Gastroesophageal sphincter (tissue), 4 donors: ENCODE results near the gene ZNF287. TPM values are rescaled to one million over a fixed set of nuclear protein-coding genes. Genes with fewer than 3 reads are reported as not detected.
A peak's percentile ranks its signal among the peaks of the same experiment; 100 is the strongest.

Experiments
- ATAC-seq: fragments of 150-250 bp; one replicate; pipeline ENCODE4 v1.9.1; 2016; ENCODE audit warnings: mild to moderate bottlenecking, moderate library complexity
- H3K27ac ChIP-seq, 4 donors: fragments of 200-600 bp; sonication (generic) in 3 of 4; 1 replicate in 3 of 4; 2 replicates in 1 of 4; pipeline ENCODE4 v1.5.1; 2016 to 2019
- H3K27me3 ChIP-seq: fragments of 200-600 bp; sonication (generic); one replicate; pipeline ENCODE4 v1.5.1; 2019
- H3K36me3 ChIP-seq, 2 donors: fragments of 200-600 bp; sonication (generic); one replicate each; pipeline ENCODE4 v1.5.1; 2019; ENCODE audit warnings: control low read depth in 1 of 2
- H3K4me1 ChIP-seq, 3 donors: fragments of 200-600 bp; sonication (generic); 1 replicate in 2 of 3; 2 replicates in 1 of 3; pipeline ENCODE4 v1.5.1; 2016 to 2019; ENCODE audit warnings: control low read depth in 2 of 3
- H3K4me3 ChIP-seq, 2 donors: fragments of 200-600 bp; sonication (generic); one replicate each; pipeline ENCODE4 v1.5.1; 2019; ENCODE audit warnings: mild to moderate bottlenecking in 1 of 2, moderate library complexity in 1 of 2
- H3K9me3 ChIP-seq, 3 donors: fragments of 200-600 bp; sonication (generic); one replicate each; pipeline ENCODE4 v1.5.1; 2017 to 2019; ENCODE audit warnings: control low read depth in 2 of 3
- CTCF ChIP-seq, 4 experiments: fragments of 200-600 bp in 2 of 4; fragments of 450-650 bp in 2 of 4; sonication (generic) in 1 of 4; IDR thresholded peaks; one replicate each; pipeline ENCODE4 v1.5.1; 2017 to 2019; ENCODE audit warnings: antibody characterized with exemption in 4 of 4, mild to moderate bottlenecking in 2 of 4, moderate library complexity in 2 of 4
- EP300 ChIP-seq: sonication (generic); formaldehyde crosslinking; IDR thresholded peaks from one replicate; pipeline ENCODE4 v1.6.1; 2017; ENCODE audit warnings: antibody characterized with exemption, mild to moderate bottlenecking
- POLR2A ChIP-seq, 2 donors: fragments of 450-650 bp; IDR thresholded peaks; one replicate each; pipeline ENCODE4 v1.6.1; 2017; ENCODE audit warnings: antibody characterized with exemption in 2 of 2, mild to moderate bottlenecking in 2 of 2, moderate library complexity in 1 of 2
- POLR2AphosphoS5 ChIP-seq: sonication (generic); formaldehyde crosslinking; IDR thresholded peaks from one replicate; pipeline ENCODE4 v1.6.1; 2017; ENCODE audit warnings: antibody characterized with exemption
- WGBS, 2 donors: methylation state at CpG; one replicate each; pipeline ENCODE4 v1.1.5; 2018; ENCODE audit warnings: low coverage in 1 of 2; 5-methylcytosine and 5-hydroxymethylcytosine counted together
- total RNA-seq, 4 donors: library from RNA; depleted of rRNA; stranded (reverse); fragments of >200 nt; gene quantifications; one replicate each; pipeline ENCODE4 v1.1.0, GENCODE V29; 2016

The ZNF287 gene
- total RNA-seq, 4 donors from 2014 or later, result 6.7 to 11.9 (median 9.3) TPM

DNA sequence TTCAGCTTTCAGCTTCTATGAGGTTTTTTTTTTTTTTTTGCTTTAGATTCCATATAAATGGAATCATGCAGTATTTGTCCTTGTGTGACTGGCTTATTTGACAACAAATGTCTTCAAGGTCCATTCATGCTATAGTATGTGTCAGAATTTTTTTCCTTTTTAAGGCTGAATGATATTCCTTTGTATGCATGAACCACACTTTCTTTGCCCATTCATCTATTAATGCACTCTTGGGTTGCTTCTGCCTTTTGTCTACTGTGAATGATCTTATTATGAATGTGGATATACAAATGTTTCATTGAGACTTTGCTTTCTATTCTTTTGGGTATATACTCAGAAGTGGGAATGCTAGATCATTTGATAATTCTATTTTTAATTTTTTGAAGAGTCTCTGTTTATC, 50.0 kb downstream of the ZNF287 start:
- no peak for TF ChIP-seq POLR2A (IDR thresholded peaks at IDR 0.05)
- no peak for TF ChIP-seq POLR2AphosphoS5
- TF ChIP-seq EP300, result no peak
- TF ChIP-seq CTCF (IDR thresholded peaks at IDR 0.05), result no peak
- ATAC-seq, result no peak

DNA sequence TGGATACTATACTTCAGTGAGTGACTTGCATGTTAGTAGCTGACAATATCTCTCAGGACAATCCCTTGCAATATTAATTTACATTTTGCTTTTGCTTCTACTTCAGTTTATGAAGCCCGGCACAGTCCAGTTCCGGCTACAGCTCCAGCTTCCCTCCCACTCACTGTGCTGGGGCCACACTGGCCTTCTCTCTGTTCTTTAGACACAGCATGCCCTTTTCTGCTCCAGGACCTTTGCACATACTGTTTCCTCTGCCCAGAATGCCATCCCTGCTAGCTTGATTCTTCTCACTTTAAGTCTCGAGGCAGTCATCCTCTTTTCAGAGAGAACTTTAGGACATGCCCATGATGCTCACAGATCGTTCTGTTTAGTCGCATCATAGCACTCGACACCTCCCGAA, 51.5 kb downstream of the ZNF287 start:
- Histone ChIP-seq H3K27me3 (peaks cover 20% of the 10 kb centered on the region), H3K4me1 (peaks cover 0 to 16% (median 0%) of the 10 kb centered on the region in 3 donors), H3K9me3 (no peaks in the 10 kb centered on the region), H3K36me3 (no peaks in the 10 kb centered on the region), H3K27ac (no peak overlapping the region), H3K4me3 (no peak overlapping the region)
- no peak for ATAC-seq
- 66 to 92% methylated on average over 4 to 7 of the region's 7 CpGs for WGBS, 2 donors
- TF ChIP-seq EP300 (no peak), POLR2AphosphoS5 (no peak), CTCF (IDR thresholded peaks at IDR 0.05) (no peak), POLR2A (IDR thresholded peaks at IDR 0.05) (no peak)

More for the DNA sequence above, 50.0 kb downstream of the ZNF287 start:
- H3K27me3 ChIP-seq, result peaks cover 25% of the 10 kb centered on the region
- peaks cover 0 to 16% (median 0%) of the 10 kb centered on the region in 3 donors for H3K4me1 ChIP-seq
- no peak overlapping the region for H3K4me3 ChIP-seq
- no peak overlapping the region for H3K27ac ChIP-seq
- H3K36me3 ChIP-seq, result no peaks in the 10 kb centered on the region
- no peaks in the 10 kb centered on the region for H3K9me3 ChIP-seq

DNA sequence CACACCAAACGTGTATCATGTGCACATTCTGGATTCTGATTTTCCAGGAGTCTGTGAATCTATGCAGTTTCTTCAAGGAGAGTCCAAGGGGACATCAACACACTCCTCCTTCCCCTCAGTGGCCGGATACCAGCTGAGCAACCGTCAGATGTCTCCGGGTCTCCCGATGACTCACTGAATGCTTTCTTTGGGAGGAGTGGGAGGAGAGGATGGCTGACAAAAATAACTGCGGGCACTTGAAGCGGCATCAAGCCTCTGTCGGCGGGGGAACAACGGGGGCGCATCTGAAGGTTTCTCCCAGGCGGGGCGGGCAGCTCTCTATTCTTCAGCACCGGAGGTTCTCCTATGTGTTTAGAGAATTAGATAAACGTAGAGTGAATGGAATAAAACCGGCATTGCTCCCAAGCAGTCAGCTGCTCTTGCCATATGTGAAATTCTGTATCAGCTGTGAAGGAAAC, 52.4 kb downstream of the ZNF287 start:
- Histone ChIP-seq H3K36me3 (no peaks in the 10 kb centered on the region), H3K4me1 (peaks cover 0 to 16% (median 0%) of the 10 kb centered on the region in 3 donors), H3K9me3 (no peaks in the 10 kb centered on the region), H3K4me3 (peak overlapping the region in 1 of 2 donors; percentile 18), H3K27me3 (peaks cover 20% of the 10 kb centered on the region), H3K27ac (no peak overlapping the region)
- TF ChIP-seq POLR2A (IDR thresholded peaks at IDR 0.05), result no peak
- no peak for TF ChIP-seq CTCF (IDR thresholded peaks at IDR 0.05)
- no peak for TF ChIP-seq EP300
- no peak for TF ChIP-seq POLR2AphosphoS5
- WGBS, 2 donors, result 0 to 3% methylated on average over 11 to 13 of the region's 16 CpGs
- ATAC-seq, result no peak

- Histone ChIP-seq H3K27ac (no peak overlapping the region), H3K36me3 (no peaks in the 10 kb centered on the region), H3K27me3 (peaks cover 20% of the 10 kb centered on the region), H3K4me3 (no peak overlapping the region), H3K4me1 (peaks cover 0 to 13% (median 0%) of the 10 kb centered on the region in 3 donors), H3K9me3 (no peaks in the 10 kb centered on the region)
- TF ChIP-seq CTCF (IDR thresholded peaks at IDR 0.05) (no peak), EP300 (no peak), POLR2A (IDR thresholded peaks at IDR 0.05) (no peak), POLR2AphosphoS5 (no peak)
- WGBS, 2 donors, result 84 to 100% methylated on average over 1 to 3 of the region's 4 CpGs
- no peak for ATAC-seq
Measured at GRCh38 chr17:16515933-16516332, 53.1 kb downstream of the ZNF287 start.

DNA sequence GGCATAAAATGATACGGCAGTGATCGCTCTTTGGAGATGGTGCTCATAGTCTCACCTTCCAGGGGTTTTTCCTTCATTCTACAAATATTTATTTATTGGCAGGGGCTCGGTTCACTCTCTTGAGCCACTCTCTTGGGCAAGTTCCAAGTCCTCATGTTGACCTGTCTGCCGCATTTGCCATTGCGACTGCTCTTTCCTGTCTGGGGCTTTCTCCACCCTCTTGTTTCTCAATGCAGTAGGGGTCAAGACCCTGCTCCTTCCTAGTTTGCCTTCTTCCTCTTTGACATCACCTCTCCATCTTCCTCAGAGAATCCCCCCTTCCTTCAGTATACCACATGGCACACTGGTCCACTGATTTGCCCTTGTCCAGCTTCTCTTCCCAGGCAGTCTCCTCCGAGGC, 55.1 kb downstream of the ZNF287 start:
- Histone ChIP-seq H3K36me3 (no peaks in the 10 kb centered on the region), H3K9me3 (no peaks in the 10 kb centered on the region), H3K4me3 (no peak overlapping the region), H3K4me1 (peaks cover 0 to 12% (median 0%) of the 10 kb centered on the region in 3 donors), H3K27ac (no peak overlapping the region), H3K27me3 (peaks cover 15% of the 10 kb centered on the region)
- WGBS, 2 donors, result 82 to 84% methylated on average over 3 to 6 of the region's 6 CpGs
- no peak for TF ChIP-seq POLR2A (IDR thresholded peaks at IDR 0.05)
- no peak for TF ChIP-seq POLR2AphosphoS5
- no peak for TF ChIP-seq CTCF (IDR thresholded peaks at IDR 0.05)
- TF ChIP-seq EP300, result no peak
- no peak for ATAC-seq
